HG03175 (cell line): Measurements from ENCODE around the gene GPC6.
"Not testable (repeated sequence)": the region's sequence is repeated elsewhere in the genome, so short reads cannot be mapped to it uniquely, and the experiment has no call there.

Source experiments
- ATAC-seq: cut with Tn5 transposase; IDR thresholded peaks from one replicate; pipeline ENCODE4 v1.9.1; 2021; ENCODE audit warnings: mild to moderate bottlenecking, moderate library complexity; ENCODE audit not compliant: unreplicated experiment

The GPC6 gene

DNA sequence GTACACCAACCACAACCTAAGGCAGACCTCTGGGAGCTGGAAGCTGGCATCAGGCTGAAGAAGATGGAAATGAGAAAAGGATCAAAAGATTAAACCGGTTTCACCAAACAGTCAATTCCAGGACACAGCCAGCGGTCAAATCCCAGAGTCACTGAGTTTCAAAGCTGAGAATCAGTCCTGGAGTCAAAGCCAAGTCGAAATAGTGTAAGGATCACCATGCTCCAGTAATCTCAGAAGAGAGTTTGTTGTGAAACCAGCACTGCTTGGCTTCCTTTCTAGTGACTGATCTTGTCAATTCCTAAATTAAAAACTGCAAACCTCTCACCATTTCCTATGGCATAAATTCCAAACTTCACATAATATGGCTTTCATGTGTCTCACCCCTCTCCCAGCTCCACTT is 198.8 kb downstream of the GPC6 start:
- ATAC-seq, result no peak

DNA sequence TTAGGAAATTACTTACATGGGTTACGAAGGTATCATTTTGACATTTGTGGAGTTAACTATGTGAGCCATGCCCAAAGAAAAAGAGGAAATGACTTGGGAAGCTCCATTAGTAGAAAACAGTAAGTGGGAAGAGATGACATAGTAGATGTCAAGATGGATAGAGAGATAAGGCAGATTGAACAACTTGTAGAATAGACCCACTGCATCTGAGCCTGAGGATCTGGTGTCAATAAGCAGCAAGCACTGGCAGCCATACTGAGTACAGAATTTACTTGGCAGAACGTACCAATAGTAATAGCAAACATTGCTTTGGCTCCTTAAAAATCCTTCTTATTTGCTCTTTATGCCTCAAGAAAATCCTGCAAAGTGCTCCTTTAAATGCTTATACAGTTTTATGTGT is 203.8 kb downstream of the GPC6 start:
- ATAC-seq, result no peak

DNA sequence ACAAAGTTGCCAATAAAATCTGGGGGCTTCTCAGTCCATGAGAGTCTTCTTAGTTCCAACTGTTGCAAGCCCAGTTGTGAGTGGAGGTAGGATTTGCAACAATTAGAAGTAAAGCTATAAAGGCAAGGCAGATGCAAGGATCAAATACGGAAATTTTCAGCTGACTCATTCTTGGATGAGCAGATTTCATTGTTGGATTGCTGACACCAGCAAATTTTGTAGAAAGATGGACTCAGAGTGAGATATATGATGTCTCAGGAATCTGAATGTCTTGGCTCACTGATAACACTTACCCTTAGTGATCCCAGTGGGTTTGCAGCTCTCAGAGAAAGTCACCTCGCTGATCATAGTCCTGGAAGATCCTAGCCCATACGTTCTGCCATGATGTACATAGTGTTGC is 209.0 kb downstream of the GPC6 start:
- ATAC-seq, result no peak

DNA sequence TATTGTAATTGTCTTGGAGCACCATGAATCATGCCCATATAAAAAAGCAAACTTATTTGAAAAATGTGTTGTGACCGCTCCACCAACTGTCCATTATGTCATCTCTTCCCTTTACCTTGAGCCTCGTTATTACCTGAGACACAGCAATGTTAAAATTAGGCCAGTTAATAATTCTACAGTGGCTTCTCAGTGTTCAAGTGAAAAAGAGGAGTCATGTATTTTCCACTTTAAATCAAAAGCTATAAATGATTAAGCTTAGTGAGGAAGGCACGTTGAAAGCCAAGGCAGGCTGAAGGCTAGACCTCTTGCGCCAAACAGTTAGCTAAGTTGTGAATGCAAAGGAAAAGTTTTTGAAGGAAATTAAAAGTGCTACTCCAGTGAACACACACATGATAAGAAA is 210.5 kb downstream of the GPC6 start:
- ATAC-seq, result no peak

DNA sequence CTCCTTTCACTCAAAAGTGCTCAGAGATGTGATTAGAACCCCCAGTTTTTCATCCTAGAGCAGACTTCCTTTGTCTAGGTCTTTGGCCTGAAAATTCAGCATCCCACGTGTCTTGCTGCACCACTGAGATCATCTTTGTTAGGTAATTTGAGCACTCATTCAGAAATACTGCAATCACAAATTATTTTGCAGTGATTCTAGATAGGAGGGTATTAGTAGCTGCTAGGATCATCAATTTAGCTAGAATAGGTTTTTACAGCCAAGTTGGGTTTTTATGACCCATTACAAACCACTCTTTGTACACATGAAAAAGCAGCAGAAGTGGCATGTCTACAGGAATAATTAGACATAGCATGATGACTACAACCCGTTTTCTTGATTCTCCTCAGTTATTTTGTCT is 219.6 kb downstream of the GPC6 start:
- ATAC-seq, result no peak

DNA sequence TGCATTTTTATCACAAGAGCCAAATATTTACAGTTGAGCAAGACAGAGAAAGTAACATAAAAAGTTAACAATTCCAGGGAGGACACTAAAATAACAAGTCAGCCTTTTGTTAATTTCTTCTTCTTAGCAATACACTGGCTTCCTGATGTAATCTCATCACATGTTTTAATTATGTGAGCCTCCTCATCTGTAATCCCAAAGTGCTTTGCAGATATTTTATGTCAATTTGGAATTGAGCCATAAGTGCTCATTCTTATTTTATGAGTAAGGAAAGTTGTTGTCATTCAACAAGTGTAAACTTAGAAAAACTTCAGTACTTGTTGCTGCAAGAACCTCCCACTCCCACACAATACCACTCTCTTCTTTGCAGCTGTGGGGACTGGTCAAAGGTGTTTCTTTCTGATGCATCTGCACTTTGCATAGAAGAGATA is 223.6 kb downstream of the GPC6 start:
- no peak for ATAC-seq

DNA sequence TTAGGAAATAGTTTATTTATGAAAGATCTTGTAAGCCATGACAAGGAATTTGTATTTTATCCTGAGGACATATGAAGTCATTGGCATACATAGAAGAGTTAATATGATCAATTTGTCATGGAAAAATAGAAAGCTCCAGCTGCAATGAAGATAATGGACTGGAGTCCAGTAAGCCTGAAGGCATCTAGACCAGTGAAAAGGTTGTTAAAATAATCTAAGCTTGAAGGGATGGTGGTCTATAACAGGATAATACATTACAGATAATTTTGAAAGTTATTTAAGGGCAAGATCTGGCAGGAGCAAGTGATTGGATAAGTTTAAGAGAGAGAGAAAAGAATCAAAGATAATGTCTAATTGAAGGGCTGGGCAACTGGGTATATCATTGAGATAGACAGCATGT is 224.2 kb downstream of the GPC6 start:
- ATAC-seq, result no peak

DNA sequence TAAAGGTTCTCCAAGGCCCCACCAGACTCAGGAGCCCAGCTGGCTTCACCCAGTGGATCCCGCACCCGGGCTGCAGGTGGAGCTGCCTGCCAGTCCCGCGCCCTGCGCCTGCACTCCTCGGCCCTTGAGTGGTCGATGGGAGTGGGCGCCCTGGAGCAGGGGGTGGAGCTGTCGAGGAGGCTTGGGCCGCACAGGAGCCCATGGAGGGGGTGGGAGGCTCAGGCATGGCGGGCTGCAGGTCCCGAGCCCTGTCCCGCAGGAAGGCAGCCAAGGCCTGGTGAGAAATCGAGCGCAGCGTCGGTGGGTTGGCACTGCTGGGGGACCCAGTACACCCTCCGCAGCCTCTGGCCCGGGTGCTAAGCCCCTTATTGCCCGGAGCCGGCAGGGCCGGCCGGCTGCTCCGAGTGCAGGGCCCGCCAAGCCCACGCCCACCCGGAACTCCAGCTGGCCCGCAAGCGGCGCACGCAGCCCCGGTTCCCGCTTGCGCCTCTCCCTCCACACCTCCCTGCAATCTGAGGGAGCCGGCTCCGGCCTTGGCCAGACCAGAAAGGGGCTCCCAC is 228.1 kb downstream of the GPC6 start:
- ATAC-seq, result not testable (repeated sequence)

DNA sequence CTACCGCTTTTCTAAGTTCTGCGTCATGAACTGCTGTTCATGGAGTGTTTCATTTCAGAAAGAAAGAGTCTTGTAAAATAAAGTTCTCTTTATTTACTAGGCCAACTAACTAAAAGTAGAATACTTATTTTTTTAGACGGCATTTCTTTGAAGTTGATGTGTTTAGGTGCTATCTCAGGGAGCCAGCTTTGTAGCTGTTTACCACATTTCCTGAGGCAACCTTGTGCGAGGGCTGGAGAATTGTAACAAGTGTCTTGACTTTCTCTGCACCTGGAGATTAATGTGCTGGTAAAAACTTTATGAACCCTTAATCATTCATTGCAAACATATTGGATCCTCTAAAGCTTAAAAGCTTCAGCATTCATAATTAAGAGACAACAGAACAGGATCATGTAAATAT is 229.3 kb downstream of the GPC6 start:
- ATAC-seq, result no peak

DNA sequence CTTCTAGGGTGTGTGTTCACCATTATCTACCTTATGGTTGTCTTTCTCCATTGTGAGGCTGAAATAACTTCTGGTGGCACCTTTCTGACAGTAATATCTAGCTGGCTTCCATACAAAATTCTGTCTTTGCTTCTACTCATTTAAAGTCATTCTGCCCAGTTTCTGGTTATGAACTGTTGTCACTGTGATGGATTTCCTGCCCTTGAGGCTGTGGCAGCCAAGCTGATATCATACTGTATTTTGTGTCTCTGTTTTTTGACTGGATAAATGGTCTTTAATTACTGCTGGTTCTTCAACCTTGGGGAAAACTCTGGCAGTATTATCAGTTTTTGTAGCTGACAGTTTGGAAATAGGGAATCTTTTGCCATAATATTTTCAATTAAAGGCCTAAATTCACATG is 233.4 kb downstream of the GPC6 start:
- ATAC-seq, result no peak

DNA sequence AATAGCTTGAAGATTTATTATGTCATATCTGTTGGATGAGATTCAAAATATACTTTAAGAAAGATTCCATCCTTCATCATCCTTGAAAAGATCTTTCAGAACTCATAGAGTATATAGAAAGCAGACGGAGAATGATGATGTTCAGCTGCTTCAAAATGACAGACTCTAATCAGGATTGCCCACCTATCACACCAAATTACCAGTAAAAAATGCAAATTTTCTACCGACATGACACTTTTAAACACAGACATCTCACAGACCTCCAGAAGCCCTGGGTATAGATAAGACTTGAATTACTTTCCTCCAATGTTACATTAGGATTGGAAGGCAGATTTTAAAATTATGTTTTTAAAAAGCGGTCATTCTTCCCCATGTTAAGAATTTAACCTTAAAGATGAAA is 235.5 kb downstream of the GPC6 start:
- no peak for ATAC-seq

DNA sequence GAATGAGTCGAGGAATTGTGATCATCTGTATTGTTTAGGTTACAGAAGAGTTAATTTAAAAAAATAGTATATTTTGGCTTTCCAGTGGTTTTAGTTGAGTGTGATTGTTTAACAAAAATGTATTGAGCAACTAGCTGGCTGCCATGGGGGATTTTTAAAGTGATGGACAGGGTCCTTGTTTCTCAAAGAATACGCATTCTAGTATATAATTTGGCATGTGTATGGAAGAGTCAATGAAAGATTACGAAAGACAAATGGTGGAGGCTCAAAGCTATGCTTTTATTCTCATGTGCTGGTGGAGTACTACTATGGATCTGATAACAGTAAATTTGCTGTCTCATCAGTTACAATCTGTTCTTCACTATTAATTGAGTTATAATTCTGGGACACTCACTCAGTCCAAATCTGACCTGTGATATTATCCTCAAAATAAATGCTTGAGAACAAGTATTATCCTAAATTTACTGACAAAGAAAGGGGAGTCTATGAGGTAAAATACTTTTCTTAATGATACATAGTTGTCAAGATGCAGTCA is 240.0 kb downstream of the GPC6 start:
- no peak for ATAC-seq

DNA sequence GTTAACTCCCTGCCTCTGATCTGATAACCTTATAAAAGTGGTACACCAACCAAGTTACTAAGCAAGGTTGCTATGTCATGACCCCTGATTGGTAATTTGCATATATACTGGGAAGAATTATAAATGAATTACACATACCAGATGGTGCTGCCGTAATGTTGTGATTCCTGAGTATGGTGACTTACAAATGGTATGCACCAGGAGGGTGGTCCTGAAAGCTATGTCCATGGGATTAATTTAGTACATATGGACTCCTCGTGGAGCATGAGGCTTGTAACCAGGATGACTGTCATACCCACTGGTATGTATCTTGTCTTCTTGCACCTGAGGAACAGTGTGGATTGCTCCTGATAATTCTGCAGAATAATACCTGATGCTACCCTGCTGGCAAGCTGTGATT is 240.6 kb downstream of the GPC6 start:
- ATAC-seq, result no peak

DNA sequence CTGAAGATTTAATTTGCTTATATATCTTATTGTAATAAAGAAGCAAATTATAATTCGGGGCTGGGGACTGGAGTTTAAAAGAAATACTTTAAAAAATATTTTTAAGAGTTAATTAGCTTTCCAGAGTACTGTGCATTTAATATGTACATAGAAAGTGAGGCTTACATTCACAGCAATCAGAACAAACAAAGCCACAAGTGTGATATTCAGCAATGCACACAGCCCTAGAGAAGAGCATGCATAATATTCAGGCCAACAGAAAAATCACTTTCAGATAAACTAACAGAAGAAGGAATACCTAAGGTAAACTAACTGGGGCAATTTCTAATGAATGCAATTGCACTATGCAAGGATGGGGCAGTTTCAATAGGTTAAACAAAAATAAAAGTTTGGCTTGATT is 241.8 kb downstream of the GPC6 start:
- ATAC-seq, result no peak

DNA sequence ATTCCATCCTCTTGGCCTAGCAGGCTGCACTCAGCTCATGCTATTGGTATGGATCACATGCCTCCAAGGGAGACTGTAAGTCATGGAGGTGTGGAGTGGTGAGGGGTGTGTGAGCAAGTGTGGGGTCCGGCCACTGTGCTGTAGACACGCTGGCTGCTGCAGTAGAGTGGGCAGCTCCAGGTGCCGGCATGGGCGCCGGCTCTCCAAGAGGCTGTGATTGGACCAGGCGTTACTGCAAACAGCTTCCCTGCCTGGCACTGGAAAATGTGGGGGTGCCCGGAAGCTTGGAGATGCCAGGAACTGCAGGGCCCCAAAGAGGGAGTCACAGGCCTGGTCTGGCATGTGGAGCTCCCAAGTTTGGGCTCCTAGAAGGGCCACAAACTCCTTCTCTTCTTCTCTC is 245.7 kb downstream of the GPC6 start:
- no peak for ATAC-seq

DNA sequence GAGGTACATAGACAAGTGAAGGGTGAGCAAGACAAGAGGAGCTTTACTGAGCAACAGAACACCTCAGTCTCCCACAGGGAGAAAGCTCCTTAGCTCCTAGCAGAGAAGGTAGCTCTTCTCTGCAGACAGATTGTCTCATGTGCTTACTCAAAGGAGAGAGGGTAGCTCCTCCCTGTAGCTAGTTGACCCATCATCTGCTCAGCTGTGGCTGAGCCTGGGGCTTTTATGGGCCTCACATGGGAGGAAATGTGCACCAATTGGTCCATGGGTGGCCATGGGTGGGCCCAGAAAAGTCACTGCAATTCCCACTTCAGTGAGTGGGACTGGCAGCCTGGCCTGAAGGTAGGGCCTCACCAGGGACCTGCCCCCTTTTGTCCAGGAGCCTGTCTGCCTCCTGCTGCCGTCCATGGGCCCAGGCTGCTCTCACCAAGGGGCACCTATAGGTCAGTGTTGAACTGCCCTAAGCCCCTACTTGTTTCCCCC is 246.2 kb downstream of the GPC6 start:
- no peak for ATAC-seq

DNA sequence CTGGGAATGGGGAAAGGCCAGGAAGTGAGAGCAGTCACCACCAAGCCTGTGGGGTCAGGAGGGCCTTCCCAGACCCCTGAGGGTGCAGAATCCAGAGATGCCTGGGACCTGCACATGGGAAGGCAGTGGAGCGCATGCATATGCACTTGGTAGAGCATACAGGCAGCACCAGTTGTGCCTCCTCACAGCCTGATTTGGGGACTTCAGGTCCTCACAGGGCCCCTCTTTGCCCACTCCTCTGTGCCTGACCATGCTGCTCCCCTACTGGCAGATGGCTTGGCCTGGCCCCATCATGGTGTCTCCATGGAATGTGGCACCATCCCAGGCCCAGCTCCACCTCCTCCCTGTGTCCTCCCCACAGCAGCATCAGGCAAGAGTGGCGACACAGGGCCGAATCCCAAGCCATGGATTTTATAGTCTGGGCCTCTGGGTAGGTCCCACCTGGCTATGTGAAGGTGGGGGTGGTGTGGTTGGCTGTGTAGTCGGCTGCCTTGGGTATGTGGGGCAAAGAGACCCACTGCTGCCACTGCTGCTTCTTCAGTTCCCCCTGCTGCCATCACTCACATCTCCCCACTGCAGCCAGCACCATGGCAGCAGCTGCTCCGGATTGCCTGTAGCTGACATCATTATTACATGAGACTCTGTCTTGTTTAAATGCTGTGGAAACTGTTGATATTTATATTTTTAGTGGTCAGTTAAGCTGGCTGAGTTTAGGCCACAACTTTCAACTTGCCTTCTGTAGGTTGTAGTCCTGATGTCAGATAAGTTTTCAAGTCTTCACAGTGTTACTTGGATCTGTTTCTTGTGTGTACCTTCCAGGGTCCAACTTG is 247.0 kb downstream of the GPC6 start:
- no peak for ATAC-seq

DNA sequence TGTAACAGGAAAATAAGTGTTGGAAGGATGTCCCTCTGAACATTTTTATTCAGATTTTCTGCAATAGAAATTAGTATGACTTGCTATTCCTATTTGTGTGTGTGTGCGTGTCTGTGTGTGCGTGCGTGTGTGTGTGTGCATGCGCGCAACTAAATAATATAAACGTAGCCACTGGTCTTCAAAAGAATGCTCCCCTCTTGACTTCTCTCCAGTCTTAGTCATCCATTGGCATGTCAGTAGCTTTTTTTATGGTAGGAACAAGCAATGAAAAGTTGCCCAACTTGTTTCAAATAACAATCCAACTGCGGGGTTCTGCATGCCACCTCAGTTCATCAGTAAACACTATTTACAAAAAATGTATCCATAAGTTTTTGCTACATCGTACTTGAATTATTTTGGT is 249.6 kb downstream of the GPC6 start:
- no peak for ATAC-seq

DNA sequence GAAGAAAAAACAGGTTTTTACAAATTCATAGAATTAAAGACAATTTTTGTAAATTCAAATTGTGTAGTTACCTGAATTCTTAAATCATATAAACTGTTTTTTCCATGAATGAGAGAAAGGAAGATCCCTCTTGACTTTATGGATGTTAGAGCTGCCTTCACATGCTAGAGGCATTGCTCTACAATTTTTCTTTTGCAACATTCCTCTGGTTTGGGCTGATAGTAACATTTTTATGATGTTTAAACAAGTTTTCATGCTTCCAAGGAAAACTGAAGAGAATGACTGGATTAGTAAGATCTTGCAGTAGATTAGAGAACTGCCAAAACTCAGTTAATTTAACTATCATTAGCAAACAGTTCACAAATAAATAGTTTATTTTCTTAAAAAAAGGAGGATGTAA is 250.6 kb downstream of the GPC6 start:
- ATAC-seq, result no peak

DNA sequence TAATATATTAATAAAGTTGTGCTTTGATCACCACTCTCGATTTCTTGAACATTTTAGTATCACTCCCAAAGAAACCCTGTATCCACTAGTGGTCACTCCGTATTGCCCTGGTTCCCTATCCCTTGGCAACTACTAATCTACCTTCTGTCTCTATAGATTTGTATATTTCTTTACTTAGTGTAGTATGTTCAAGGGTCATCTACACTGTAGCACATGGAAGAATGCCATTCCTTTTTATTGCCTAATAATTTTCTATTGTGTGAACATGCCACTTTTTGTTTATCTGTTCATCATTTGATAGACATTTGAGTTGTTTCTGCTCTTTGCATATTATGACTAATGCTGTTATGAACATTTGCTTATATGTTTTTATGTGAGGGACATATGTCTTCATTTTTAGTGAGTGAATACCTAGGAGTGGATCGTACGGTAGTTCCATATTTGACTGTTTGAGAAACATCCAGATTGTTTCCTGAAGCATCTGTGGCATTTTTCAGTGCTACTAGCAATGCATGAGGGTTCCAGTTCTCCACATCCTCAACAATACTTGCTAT is 254.0 kb downstream of the GPC6 start:
- no peak for ATAC-seq

DNA sequence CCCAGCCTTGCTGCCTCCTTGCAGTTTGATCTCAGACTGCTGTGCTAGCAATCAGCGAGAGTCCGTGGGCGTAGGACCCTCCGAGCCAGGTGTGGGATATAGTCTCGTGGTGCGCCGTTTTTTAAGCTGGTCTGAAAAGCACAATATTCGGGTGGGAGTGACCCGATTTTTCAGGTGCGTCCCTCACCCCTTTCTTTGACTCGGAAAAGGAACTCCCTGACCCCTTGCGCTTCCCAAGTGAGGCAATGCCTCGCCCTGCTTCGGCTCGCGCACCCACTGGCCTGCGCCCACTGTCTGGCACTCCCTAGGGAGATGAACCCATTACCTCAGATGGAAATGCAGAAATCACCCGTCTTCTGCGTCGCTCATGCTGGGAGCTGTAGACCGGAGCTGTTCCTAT is 269.5 kb downstream of the GPC6 start:
- ATAC-seq, result not testable (repeated sequence)
